Raji (cell line): ENCODE measurements around the gene STAC.

Source experiments
- POLR2A ChIP-seq: IDR thresholded peaks from 2 replicates; pipeline ENCODE4 v1.6.1; 2011; ENCODE audit warnings: low read depth, low read length, control low read depth; ENCODE audit not compliant: insufficient read depth

STAC gene

DNA sequence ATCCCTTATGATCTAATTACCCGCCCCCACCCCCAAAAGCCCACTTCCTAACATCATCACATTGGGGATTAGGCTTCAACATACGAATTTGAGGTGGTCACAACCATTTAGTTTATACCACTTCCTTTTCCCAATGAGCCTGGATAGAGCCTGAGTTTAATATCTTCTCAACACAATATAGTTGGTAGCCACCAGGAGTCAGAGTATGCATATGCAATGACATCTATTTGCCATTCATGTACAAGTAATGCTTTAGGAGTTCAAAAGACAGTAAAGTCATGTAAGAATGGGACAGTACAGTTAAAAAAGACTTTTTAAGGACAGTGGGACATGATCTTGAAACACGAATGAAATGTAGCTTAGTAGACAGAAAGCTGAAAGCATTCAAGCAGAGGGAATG lies 211.7 kb downstream of the STAC start:
- TF ChIP-seq POLR2A: no peak

DNA sequence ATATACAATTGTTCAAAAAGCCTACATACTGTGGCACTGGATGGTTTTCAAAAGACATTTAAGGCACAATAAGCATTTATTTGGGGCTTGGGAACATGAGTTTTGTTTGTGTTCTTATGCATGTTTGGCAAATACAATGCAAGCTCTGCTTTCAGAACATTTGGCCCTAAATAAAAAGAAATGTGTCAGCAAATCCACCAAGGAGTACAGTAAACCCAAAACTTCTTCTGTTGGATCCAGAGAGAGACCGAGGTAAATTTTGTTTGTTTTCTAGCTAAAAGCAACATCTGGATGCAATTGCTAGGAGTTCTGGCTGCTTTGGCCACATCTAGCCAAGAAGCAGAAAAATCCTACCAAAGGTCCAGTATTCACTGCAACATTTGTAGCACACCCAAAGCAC lies 215.2 kb downstream of the STAC start:
- TF ChIP-seq POLR2A: no peak

DNA sequence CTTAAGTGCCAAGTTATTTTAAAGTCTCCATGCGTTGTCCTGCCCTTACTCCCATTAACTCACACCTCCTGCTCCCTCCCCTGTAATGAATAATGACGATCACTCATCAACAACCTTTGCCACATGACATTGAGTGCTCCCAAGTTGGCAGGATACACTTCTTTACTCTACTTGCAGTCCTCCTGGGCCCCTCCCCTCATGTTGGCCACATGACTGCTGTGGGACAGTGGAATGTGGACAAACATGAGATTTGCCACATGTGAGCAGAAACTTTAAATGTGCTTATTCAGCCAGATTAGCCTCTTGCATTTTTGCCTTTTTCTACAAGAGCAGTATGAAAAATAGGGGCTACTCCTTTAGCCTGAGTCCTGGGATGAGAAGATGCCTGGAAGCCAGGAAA lies 216.1 kb downstream of the STAC start:
- no peak for TF ChIP-seq POLR2A

DNA sequence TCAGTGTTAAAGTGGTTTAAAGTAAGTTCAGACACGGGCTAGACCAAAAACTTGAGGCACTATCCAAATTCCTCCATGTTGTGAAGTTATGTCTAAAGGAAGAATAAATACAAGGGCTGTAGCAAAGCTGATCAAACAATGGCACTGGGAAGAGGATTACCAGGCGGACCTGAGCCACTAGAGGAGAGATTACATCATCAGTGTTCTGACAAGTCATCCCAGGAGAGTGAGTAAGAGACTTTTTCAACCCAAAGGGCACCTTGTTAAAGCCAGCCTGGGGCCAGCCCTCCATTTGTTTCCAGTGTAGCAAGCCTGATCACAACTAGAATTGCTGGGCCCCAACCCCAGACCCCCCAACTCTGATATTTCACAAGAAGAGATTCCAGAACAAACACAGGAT lies 217.1 kb downstream of the STAC start:
- TF ChIP-seq POLR2A: no peak
